Measurements from ENCODE around the gene PTPRR.

DNA sequence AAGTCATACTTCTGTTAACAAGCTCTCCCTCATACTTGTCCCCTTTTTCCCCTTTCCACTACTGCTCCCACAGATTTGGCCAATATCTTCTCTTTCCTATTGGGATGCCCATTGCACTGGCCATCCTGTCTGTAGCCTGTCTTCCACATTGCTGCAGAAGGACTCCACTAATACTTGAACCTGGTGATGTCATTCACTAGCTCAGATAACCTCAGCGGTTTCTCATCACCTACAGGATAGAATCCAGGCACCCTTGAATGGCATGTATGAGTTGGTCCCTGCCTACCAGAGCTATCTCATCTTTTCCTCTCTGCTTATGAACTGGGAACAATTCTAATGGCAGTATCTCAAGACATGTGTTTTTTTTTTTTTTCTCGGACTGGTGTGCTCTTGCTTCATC lies 84.6 kb downstream of the PTPRR start:
- TF ChIP-seq, protein P1, sequence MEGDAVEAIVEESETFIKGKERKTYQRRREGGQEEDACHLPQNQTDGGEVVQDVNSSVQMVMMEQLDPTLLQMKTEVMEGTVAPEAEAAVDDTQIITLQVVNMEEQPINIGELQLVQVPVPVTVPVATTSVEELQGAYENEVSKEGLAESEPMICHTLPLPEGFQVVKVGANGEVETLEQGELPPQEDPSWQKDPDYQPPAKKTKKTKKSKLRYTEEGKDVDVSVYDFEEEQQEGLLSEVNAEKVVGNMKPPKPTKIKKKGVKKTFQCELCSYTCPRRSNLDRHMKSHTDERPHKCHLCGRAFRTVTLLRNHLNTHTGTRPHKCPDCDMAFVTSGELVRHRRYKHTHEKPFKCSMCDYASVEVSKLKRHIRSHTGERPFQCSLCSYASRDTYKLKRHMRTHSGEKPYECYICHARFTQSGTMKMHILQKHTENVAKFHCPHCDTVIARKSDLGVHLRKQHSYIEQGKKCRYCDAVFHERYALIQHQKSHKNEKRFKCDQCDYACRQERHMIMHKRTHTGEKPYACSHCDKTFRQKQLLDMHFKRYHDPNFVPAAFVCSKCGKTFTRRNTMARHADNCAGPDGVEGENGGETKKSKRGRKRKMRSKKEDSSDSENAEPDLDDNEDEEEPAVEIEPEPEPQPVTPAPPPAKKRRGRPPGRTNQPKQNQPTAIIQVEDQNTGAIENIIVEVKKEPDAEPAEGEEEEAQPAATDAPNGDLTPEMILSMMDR (IDR thresholded peaks at IDR 0.05): no peak
- no peak for TF ChIP-seq POLR2A (IDR thresholded peaks at IDR 0.05)
